ENCODE results near the gene PSMC4. TPM values are rescaled to one million over a fixed set of nuclear protein-coding genes. Genes with fewer than 3 reads are reported as not detected.
"Not testable (repeated sequence)": the region's sequence is repeated elsewhere in the genome, so short reads cannot be mapped to it uniquely, and the experiment has no call there.

Gene PSMC4
- total and polyA plus RNA-seq, 2 experiments from 2014 or later: 101 to 126 TPM

DNA sequence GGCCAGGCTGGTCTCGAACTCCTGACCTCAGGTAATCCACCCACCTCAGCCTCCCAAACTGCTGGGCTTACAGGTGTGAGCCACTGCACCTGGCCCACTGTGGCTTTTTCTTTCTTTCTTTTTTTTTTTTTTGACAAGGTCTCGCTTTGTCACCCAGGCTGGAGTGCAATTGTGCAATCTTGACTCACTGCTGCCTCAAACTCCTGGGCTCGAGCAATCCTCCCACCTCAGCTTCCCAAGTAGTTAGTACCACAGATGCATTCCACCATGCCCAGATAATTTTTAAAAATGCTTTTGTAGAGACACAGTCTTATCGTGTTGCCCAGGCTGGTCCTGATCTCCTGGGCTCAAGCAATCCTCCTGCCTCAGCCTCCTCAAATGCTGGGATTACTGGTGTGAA, 24.4 kb upstream of the PSMC4 start:
- TF ChIP-seq, protein P1, sequence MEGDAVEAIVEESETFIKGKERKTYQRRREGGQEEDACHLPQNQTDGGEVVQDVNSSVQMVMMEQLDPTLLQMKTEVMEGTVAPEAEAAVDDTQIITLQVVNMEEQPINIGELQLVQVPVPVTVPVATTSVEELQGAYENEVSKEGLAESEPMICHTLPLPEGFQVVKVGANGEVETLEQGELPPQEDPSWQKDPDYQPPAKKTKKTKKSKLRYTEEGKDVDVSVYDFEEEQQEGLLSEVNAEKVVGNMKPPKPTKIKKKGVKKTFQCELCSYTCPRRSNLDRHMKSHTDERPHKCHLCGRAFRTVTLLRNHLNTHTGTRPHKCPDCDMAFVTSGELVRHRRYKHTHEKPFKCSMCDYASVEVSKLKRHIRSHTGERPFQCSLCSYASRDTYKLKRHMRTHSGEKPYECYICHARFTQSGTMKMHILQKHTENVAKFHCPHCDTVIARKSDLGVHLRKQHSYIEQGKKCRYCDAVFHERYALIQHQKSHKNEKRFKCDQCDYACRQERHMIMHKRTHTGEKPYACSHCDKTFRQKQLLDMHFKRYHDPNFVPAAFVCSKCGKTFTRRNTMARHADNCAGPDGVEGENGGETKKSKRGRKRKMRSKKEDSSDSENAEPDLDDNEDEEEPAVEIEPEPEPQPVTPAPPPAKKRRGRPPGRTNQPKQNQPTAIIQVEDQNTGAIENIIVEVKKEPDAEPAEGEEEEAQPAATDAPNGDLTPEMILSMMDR (IDR thresholded peaks at IDR 0.05; ENCODE audit: low read depth, low read length): no peak
- no peaks in the 10 kb centered on the region for H3K4me1 ChIP-seq (ENCODE audit: low read depth)
- no peak overlapping the region for H3K4me3 ChIP-seq
- H3K27ac ChIP-seq: no peak overlapping the region
- H3K9me3 ChIP-seq (ENCODE audit: low read depth): no peaks in the 10 kb centered on the region
- H3K27me3 ChIP-seq: no peaks in the 10 kb centered on the region
- H3K36me3 ChIP-seq: no peaks in the 10 kb centered on the region
- DNase-seq (ENCODE audit: low read depth in 1 of 2, low spot score in 1 of 2): peak in 1 of 2 donors; percentile 48

DNA sequence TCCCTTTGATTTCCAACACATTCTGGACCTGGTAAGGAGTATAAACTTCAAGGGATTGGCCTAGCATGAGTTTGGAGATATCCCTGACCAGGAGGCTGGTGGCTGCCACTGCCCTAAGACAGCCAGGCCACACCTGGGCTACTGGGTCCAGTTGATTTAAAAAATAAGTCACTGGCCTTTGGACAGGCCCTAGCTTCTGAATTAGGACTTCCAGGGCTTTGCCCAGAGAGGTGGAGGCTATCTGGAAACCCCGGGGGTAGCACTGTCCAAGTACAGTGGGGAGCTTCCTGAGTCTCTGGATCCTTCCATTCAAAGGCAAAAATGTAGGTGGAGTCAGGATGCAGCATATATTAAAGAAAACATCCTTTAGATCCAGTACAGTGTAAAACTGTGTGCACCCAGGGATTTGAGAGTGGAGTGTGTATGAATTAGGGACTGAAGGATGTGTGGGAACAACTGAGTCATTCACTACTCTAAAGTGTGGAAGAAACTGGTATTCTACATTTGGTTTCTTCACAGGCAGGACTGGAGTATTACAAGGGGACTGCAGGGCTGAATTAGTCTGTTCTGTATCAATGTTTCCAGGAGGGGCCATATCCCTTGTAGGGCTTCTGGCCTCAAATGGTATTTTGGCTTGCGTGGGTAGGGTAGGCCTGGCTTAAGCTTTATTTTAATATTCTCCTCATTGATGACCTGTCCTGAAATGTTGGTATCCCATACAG, 21.8 kb upstream of the PSMC4 start:
- TF ChIP-seq, protein P1 (IDR thresholded peaks at IDR 0.05; ENCODE audit: low read depth, low read length): no peak
- Histone ChIP-seq H3K27me3 (no peaks in the 10 kb centered on the region), H3K9me3 (ENCODE audit: low read depth) (no peaks in the 10 kb centered on the region), H3K4me3 (no peak overlapping the region), H3K27ac (no peak overlapping the region), H3K4me1 (ENCODE audit: low read depth) (no peaks in the 10 kb centered on the region), H3K36me3 (no peaks in the 10 kb centered on the region)
- DNase-seq (ENCODE audit: low read depth in 1 of 2, low spot score in 1 of 2): no peak

DNA sequence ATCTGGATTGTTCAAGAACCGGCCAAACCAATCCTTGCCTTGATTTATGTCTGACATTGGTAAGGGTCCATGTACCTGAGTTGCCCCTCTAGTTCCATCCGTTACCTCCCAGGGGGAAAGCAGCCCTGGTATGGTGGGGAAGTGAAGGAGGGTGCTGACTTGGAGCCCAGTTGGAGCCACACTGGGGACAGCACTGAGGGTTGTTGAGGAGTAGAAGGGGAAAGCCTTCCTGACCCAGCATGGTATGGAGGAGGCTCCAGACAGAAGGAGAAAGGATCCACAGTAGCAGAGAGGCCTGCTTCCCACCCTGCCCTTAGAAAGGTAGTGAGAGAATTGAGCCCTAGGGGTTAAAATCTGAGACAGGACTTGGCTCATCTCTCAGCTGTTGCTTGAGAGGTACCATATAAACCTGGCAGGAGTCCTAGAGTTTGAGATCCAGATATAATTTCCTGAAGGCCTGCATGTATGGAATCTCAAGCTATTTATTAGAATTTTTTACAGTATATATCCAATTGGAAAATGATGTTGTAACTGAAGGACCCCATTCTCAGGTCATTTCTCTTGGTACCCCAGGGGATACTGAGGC, 19.8 kb upstream of the PSMC4 start:
- Histone ChIP-seq H3K4me1 (ENCODE audit: low read depth) (no peaks in the 10 kb centered on the region), H3K36me3 (no peaks in the 10 kb centered on the region), H3K27ac (no peak overlapping the region), H3K27me3 (no peaks in the 10 kb centered on the region), H3K4me3 (no peak overlapping the region), H3K9me3 (ENCODE audit: low read depth) (no peaks in the 10 kb centered on the region)
- no peak for DNase-seq (ENCODE audit: low read depth in 1 of 2, low spot score in 1 of 2)
- TF ChIP-seq, protein P1 (IDR thresholded peaks at IDR 0.05; ENCODE audit: low read depth, low read length): no peak

DNA sequence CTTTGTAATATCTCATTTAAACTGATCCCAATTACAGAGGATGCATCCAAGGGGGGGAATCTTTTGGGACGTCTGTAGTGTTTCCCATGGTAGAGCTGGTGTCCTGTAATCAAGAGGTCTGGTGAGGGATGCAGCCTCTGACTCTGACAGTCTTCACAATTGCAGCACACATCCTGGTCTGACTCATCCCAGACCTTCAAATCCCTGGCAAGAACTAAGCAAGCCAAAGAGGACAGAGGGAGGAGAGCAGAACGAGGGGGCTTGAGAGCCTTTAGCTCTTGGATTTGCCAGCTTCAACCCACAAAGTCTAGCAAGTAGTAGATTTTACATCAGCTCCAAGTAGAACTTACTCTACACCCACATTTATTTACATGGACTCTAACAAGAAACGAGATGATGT, 19.3 kb upstream of the PSMC4 start:
- Histone ChIP-seq H3K36me3 (no peaks in the 10 kb centered on the region), H3K27me3 (no peaks in the 10 kb centered on the region), H3K27ac (no peak overlapping the region), H3K4me3 (no peak overlapping the region), H3K9me3 (ENCODE audit: low read depth) (no peaks in the 10 kb centered on the region), H3K4me1 (ENCODE audit: low read depth) (no peaks in the 10 kb centered on the region)
- DNase-seq (ENCODE audit: low read depth in 1 of 2, low spot score in 1 of 2): peak in 1 of 2 donors; percentile 68
- TF ChIP-seq, protein P1 (IDR thresholded peaks at IDR 0.05; ENCODE audit: low read depth, low read length): no peak

DNA sequence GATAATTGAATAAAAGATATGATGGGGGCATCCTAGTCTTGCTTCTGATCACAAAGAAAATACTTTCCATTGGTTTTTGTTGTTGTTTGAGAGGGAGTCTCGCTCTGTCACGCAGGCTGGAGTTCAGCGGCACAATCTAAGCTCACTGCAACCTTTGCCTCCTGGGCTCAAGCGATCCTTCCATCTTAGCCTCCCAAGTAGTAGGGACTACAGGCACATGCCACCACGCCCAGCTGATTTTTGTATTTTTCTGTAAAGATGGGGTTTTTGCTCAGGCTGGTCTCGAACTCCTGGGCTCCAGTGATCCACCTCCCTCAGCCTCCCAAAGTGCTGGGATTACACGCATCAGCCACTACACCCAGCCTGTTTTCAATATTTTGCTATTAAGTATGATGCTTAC, 17.1 kb upstream of the PSMC4 start:
- Histone ChIP-seq H3K36me3 (no peaks in the 10 kb centered on the region), H3K27ac (no peak overlapping the region), H3K4me3 (no peak overlapping the region), H3K27me3 (no peaks in the 10 kb centered on the region), H3K9me3 (ENCODE audit: low read depth) (no peaks in the 10 kb centered on the region), H3K4me1 (ENCODE audit: low read depth) (no peaks in the 10 kb centered on the region)
- DNase-seq (ENCODE audit: low read depth in 1 of 2, low spot score in 1 of 2): no peak
- TF ChIP-seq, protein P1 (IDR thresholded peaks at IDR 0.05; ENCODE audit: low read depth, low read length): no peak

DNA sequence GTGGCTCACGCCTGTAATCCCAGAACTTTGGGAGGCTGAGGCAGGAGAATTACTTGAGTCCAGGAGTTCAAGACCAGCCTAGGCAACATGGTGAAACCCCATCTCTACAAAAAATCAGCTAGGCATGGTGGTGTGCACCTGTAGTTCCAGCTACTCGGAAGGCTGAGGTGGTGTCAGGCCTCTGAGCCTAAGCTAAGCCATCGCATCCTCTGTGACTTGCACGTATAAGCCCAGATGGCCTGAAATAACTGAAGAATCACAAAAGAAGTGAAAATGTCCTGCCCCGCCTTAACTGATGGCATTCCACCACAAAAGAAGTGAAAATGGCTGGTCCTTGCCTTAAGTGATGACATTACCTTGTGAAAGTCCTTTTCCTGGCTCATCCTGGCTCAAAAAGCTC, 13.1 kb upstream of the PSMC4 start:
- H3K27ac ChIP-seq; H3K9me3 ChIP-seq (ENCODE audit: low read depth); H3K27me3 ChIP-seq; DNase-seq (ENCODE audit: low read depth in 1 of 2, low spot score in 1 of 2); H3K4me1 ChIP-seq (ENCODE audit: low read depth); H3K4me3 ChIP-seq; H3K36me3 ChIP-seq: not testable (repeated sequence)

DNA sequence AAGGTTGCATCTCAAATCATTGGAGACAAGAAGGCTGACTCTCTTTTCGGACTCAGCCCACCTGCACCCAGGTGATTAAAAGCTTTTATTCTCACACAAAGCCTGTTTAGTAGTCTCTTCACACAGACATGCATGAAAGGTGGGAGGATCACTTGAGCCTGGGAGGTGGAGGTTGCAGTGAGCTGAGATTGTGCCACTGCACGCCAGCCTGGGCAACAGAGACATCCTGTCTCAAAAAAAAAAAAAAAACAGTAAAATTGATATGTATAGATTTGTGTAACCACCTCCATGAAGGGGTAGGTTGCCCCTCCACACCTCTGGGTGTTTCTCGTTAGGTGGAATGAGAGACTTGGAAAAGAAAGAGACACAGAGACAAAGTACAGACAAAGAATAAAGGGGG, 12.0 kb upstream of the PSMC4 start:
- H3K4me1 ChIP-seq (ENCODE audit: low read depth); H3K36me3 ChIP-seq; H3K27ac ChIP-seq; H3K27me3 ChIP-seq; H3K4me3 ChIP-seq; DNase-seq (ENCODE audit: low read depth in 1 of 2, low spot score in 1 of 2); H3K9me3 ChIP-seq (ENCODE audit: low read depth): not testable (repeated sequence)

DNA sequence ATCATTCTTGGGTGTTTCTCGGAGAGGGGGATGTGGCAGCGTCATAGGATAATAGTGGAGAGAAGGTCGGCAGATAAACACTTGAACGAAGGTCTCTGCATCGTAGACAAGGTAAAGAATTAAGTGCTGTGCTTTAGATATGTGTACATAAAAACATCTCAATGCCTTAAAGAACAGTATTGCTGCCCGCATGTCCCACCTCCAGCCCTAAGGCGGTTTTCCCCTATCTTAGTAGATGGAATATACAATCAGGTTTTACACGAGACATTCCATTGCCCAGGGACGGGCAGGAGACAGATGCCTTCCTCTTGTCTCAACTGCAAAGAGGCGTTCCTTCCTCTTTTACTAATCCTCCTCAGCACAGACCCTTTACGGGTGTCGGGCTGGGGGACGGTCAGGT, 11.6 kb upstream of the PSMC4 start:
- not testable (repeated sequence) for DNase-seq (ENCODE audit: low read depth in 1 of 2, low spot score in 1 of 2); H3K27me3 ChIP-seq; H3K9me3 ChIP-seq (ENCODE audit: low read depth); H3K36me3 ChIP-seq; H3K4me3 ChIP-seq; H3K4me1 ChIP-seq (ENCODE audit: low read depth); H3K27ac ChIP-seq

All from cardiac muscle cell (in vitro differentiated cells and primary cell).